Uterus (tissue), 4 donors: Measurements from ENCODE around the gene PIGH. TPM values are rescaled to one million over a fixed set of nuclear protein-coding genes. Genes with fewer than 3 reads are reported as not detected.

ENCODE experiments used
- DNase-seq, 2 donors: peaks; one replicate each; pipeline ENCODE4 v3.0.0-alpha.2; 2019 to 2020
- H3K27ac ChIP-seq, 2 donors: fragments of 200-600 bp; sonication (generic); 1 replicate in 1 of 2; 2 replicates in 1 of 2; pipeline ENCODE4 v1.5.1; 2016 to 2018
- H3K27me3 ChIP-seq, 2 donors: fragments of 200-600 bp; sonication (generic); one replicate each; pipeline ENCODE4 v1.5.1; 2018 to 2019; ENCODE audit warnings: control low read depth in 1 of 2
- H3K36me3 ChIP-seq, 2 donors: fragments of 200-600 bp; sonication (generic); one replicate each; pipeline ENCODE4 v1.5.1; 2019; ENCODE audit warnings: control low read depth in 1 of 2
- H3K4me1 ChIP-seq, 2 donors: fragments of 200-600 bp; sonication (generic); one replicate each; pipeline ENCODE4 v1.5.1; 2018 to 2019; ENCODE audit warnings: control low read depth in 1 of 2
- H3K4me3 ChIP-seq, 2 donors: fragments of 200-600 bp; sonication (generic); 1 replicate in 1 of 2; 2 replicates in 1 of 2; pipeline ENCODE4 v1.5.1; 2018 to 2019; ENCODE audit warnings: mild to moderate bottlenecking in 1 of 2
- H3K9me3 ChIP-seq, 2 donors: fragments of 200-600 bp; sonication (generic); one replicate each; pipeline ENCODE4 v1.5.1; 2019; ENCODE audit warnings: control low read depth in 1 of 2
- POLR2A ChIP-seq, 2 donors: fragments of 450-650 bp; IDR thresholded peaks; one replicate each; pipeline ENCODE4 v1.6.1; 2016; ENCODE audit warnings: antibody characterized with exemption in 2 of 2, mild to moderate bottlenecking in 1 of 2, moderate library complexity in 1 of 2
- intact Hi-C: fragments of 100-400 bp; cut with DNase I; formaldehyde crosslinking; loops from one replicate; pipeline ENCODE4 v1.15.1; 2023; ENCODE audit warnings: low total_unique reads
- total RNA-seq, 4 donors: library from RNA; depleted of rRNA in 3 of 4; stranded (reverse); fragments of >200 nt in 3 of 4; gene quantifications; one replicate each; pipeline versions ENCODE4 v1.1.0 to v1.2.4, GENCODE V29; 2014 to 2023
- TF ChIP-seq, protein P1 (sequence below), 4 experiments: fragments of 200-600 bp in 2 of 4; fragments of 450-650 bp in 2 of 4; sonication (generic) in 2 of 4; IDR thresholded peaks; one replicate each; pipeline ENCODE4 v1.5.1; 2016 to 2019; ENCODE audit warnings: antibody characterized with exemption in 4 of 4, mild to moderate bottlenecking in 2 of 4, moderate library complexity in 1 of 4
- donor health status: DM: yes; HTN: yes; CAD: no.

The PIGH gene
- total RNA-seq, 4 donors from 2014 or later = 12.8 to 27.1 (median 14.0) TPM

DNA sequence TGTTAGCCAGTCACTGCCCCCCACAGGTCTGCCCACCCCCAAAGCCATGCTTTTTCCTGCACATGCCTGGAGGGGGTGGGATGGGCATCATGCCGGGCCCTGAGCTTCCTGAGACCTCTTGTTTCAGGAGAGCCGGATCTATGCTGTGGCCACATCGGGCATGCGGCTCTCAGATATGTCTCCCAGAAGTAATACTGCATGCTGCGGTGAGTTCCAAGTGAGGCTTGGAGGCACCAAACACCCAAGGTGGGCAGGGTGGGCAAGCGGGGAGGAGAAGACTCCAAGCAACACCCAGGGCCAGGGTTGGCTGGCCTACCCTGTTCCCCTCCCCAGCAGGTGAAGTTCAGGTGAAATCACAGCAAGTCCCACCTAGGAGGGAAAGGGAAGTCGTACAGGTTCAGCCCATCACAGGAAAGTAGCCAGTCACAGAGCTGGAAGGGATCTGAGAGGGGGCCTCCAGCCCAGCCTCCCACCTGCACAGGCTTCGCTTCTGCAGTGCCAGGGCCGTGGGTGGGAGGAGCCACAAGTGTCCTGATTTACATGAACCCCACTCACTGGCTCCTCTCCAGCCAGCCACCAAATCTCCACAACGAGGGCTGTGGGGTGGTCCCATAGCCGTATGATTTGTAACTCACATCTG is 30.9 kb downstream of the PIGH start:
- H3K27ac ChIP-seq = no peak overlapping the region
- H3K4me3 ChIP-seq = no peak overlapping the region
- H3K27me3 ChIP-seq = no peaks in the 10 kb centered on the region
- DNase-seq = no peak
- no peaks in the 10 kb centered on the region for H3K9me3 ChIP-seq
- TF ChIP-seq POLR2A (IDR thresholded peaks at IDR 0.05) = no peak
- TF ChIP-seq, protein P1, sequence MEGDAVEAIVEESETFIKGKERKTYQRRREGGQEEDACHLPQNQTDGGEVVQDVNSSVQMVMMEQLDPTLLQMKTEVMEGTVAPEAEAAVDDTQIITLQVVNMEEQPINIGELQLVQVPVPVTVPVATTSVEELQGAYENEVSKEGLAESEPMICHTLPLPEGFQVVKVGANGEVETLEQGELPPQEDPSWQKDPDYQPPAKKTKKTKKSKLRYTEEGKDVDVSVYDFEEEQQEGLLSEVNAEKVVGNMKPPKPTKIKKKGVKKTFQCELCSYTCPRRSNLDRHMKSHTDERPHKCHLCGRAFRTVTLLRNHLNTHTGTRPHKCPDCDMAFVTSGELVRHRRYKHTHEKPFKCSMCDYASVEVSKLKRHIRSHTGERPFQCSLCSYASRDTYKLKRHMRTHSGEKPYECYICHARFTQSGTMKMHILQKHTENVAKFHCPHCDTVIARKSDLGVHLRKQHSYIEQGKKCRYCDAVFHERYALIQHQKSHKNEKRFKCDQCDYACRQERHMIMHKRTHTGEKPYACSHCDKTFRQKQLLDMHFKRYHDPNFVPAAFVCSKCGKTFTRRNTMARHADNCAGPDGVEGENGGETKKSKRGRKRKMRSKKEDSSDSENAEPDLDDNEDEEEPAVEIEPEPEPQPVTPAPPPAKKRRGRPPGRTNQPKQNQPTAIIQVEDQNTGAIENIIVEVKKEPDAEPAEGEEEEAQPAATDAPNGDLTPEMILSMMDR (IDR thresholded peaks at IDR 0.05) = no peak
- H3K36me3 ChIP-seq = no peaks in the 10 kb centered on the region
- intact Hi-C loops = no loop called here
- H3K4me1 ChIP-seq = no peaks in the 10 kb centered on the region

DNA sequence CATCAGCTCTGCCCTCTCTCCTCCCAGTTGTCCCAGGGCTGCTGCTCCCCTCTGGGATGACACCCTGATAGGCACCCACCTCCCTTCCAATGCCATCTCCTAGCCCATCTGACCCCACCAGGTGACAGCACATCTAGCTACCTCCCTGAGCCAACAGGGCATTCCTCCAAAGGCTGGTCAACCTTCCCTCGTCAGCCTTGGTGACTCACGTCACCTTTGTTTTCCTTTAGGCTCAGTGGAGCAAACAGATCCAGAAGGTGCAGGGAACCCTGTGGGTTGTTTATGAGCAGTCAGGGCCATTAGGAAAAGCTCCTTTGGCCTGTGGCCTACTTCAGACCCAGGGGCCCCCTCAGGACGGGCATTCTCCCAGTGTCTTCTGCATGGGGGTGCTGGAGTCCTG is 32.4 kb downstream of the PIGH start:
- H3K4me3 ChIP-seq = no peak overlapping the region
- intact Hi-C loops = no loop called here
- H3K4me1 ChIP-seq = no peaks in the 10 kb centered on the region
- H3K9me3 ChIP-seq = no peaks in the 10 kb centered on the region
- TF ChIP-seq, protein P1 (IDR thresholded peaks at IDR 0.05) = no peak
- no peak for TF ChIP-seq POLR2A (IDR thresholded peaks at IDR 0.05)
- no peaks in the 10 kb centered on the region for H3K36me3 ChIP-seq
- no peak overlapping the region for H3K27ac ChIP-seq
- H3K27me3 ChIP-seq = no peaks in the 10 kb centered on the region
- DNase-seq = no peak

DNA sequence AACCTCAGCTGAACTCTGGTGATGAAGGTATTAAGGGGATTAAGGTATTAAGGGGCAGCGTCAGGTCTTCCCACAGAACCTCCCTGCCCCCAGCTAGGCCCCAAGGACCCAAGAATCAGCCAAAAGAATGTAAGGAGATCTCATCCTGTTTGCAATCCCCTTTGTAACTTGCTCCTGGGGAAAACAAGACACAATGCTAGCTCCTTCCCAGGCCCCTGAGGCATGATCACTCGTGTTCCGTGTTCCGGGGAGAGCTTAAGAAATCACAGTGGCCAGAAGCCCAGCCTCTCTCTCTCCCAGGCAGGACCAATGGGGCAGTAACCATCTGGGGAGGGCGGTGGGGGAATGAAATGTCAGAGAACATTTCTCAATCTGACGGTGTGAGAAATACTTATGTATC is 33.2 kb downstream of the PIGH start:
- H3K9me3 ChIP-seq = no peaks in the 10 kb centered on the region
- TF ChIP-seq POLR2A (IDR thresholded peaks at IDR 0.05) = no peak
- TF ChIP-seq, protein P1 (IDR thresholded peaks at IDR 0.05) = no peak
- H3K27ac ChIP-seq = no peak overlapping the region
- no peak for DNase-seq
- H3K36me3 ChIP-seq = no peaks in the 10 kb centered on the region
- H3K27me3 ChIP-seq = no peaks in the 10 kb centered on the region
- H3K4me3 ChIP-seq = no peak overlapping the region
- H3K4me1 ChIP-seq = no peaks in the 10 kb centered on the region
- intact Hi-C loops = no loop called here

DNA sequence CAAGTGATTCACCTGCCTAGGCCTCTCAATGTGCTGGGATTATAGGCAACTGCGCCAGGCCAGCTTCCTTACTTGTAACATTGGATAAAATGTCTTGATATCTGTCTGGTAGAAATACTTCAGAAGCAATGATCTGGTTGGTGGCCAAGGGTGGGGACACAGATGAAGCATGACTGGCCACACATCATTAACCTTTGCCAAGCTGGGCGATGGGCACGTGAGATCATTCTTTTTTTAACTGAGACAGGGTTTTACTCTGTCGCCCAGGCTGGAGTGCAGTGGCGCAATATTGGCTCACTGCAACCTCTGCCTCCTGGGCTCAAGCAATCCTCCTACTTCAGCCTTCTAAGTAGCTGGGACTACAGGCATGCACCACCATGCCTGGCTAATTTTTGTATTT is 35.8 kb downstream of the PIGH start:
- Histone ChIP-seq H3K27ac (no peak overlapping the region), H3K27me3 (no peaks in the 10 kb centered on the region), H3K4me3 (no peak overlapping the region), H3K4me1 (no peaks in the 10 kb centered on the region), H3K36me3 (no peaks in the 10 kb centered on the region), H3K9me3 (no peaks in the 10 kb centered on the region)
- intact Hi-C loops = no loop called here
- TF ChIP-seq, protein P1 (IDR thresholded peaks at IDR 0.05) = no peak
- TF ChIP-seq POLR2A (IDR thresholded peaks at IDR 0.05) = no peak
- no peak for DNase-seq

DNA sequence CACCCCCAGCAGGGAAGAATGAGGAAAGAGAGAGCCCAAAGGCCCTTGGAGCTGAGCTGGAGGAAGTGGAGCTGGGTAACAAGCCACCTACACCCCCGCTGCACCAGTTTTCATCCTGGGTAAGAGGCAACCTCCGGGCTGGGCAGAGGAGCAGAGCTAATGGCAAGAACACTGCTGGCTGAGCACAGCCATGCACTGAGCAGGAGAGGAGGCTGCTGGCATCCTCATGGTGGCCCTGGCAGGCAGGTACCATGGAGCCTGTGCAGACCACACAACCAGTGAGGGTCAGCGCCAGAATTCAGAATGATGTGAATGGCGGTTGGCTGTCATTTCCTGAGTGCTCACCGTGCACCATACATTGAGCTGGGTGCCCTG is 37.3 kb downstream of the PIGH start:
- Histone ChIP-seq H3K27me3 (no peaks in the 10 kb centered on the region), H3K4me3 (no peak overlapping the region), H3K9me3 (no peaks in the 10 kb centered on the region), H3K27ac (no peak overlapping the region), H3K36me3 (no peaks in the 10 kb centered on the region), H3K4me1 (no peaks in the 10 kb centered on the region)
- intact Hi-C loops = no loop called here
- TF ChIP-seq, protein P1 (IDR thresholded peaks at IDR 0.05) = no peak
- TF ChIP-seq POLR2A (IDR thresholded peaks at IDR 0.05) = no peak
- no peak for DNase-seq
